T-helper 2 cell treated with Interferon-gamma antibody and Interleukin-4, amounts not matched to agents 100 ng/mL and 5 ng/mL, for 36 hours (primary cell): ENCODE results near the gene MAP3K20. TPM values are rescaled to one million over a fixed set of nuclear protein-coding genes. Genes with fewer than 3 reads are reported as not detected.
"Not testable (repeated sequence)": the region's sequence is repeated elsewhere in the genome, so short reads cannot be mapped to it uniquely, and the experiment has no call there.

Experiments
- intact Hi-C: fragments of 100-400 bp; cut with micrococcal nuclease; formaldehyde crosslinking; loops from one replicate; pipeline ENCODE4 v1.15.1; 2023
- total RNA-seq: library from RNA; stranded (reverse); gene quantifications from 2 replicates; pipeline ENCODE4 v1.2.3, GENCODE V29; 2022

The MAP3K20 gene
- total RNA-seq, 1 donor from 2014 or later = 17.1 TPM

GRCh38 chr2:173119069-173119807 is 43.6 kb downstream of the MAP3K20 start:
- intact Hi-C loops = no loop called here

- intact Hi-C loops = no loop called here
Observed at GRCh38 chr2:173119944-173120343, 44.3 kb downstream of the MAP3K20 start.

DNA sequence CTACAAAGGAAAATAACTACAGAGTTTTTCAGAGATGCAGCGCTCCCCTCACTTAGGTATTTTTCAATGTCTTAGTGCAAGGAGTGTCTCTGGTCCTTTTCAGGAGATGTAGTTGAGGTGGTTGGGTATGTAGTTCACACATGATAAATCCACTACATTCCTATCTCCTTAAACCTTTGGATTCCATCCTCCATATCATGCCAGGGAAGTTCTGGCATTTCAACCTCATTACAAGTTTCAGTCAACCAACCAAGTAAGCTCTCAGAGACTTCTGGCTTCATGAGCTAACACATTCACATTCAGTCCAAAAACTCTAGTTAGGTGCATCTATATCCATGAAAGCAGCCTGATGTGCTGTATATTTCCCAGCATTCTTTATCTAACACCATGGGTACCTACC is 47.3 kb downstream of the MAP3K20 start:
- intact Hi-C loops = no loop called here

- intact Hi-C loops = no loop called here
Observed at GRCh38 chr2:173124441-173124840, 48.8 kb downstream of the MAP3K20 start.

GRCh38 chr2:173126819-173127218 is 51.2 kb downstream of the MAP3K20 start:
- intact Hi-C loops = no loop called here

DNA sequence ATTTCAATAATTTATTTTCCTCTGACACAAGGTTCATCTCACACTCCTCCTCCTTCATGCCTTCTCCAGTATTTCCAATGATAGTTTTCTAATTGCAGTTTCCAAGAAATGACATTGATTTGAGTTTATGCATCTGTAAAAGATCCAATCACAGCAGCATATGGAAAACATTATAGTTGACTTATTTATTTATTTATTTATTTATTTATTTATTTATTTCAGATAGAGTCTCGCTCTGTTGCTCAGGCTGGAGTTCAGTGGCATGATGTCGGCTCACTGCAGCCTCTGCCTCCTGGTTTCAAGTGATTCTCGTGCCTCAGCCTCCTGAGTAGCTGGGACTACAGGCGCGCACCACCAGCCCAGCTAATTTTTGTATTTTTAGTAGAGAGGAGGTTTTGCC is 52.5 kb downstream of the MAP3K20 start:
- intact Hi-C loops = not testable (repeated sequence)

- intact Hi-C loops = loop anchor here (5.0 kb wide), 1 partner anchor 53 kb away; the partner anchor contains the start of gene MAP3K20
Observed at GRCh38 chr2:173130496-173131465, 55.1 kb downstream of the MAP3K20 start.

DNA sequence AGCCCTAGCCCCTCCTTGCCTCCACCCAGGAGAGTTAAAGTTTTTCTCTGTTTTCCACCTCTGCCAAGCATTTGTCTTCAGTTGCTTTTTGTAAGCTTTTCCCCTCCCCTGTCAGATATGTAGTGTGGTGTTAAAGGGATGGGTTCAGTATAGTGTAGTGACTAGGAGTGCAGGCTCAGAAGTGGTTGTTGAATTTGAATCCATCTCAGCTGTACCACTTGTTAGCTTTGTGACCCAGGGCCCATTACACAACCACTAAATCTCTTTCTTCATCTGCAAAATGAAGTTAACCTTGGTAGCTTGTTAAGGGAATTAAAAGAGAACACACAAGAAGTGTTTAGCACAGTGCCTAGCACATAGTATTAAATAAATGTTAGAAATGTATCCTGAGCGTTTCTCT is 56.9 kb downstream of the MAP3K20 start:
- intact Hi-C loops = loop anchor here (2.0 to 5.0 kb wide), 2 partner anchors 16 to 55 kb away; partner anchors contain the start of gene MAP3K20

- intact Hi-C loops = loop anchor here (5.0 kb wide), 1 partner anchor 57 kb away; the partner anchor contains the start of gene MAP3K20
Observed at GRCh38 chr2:173134703-173135102, 59.1 kb downstream of the MAP3K20 start.

DNA sequence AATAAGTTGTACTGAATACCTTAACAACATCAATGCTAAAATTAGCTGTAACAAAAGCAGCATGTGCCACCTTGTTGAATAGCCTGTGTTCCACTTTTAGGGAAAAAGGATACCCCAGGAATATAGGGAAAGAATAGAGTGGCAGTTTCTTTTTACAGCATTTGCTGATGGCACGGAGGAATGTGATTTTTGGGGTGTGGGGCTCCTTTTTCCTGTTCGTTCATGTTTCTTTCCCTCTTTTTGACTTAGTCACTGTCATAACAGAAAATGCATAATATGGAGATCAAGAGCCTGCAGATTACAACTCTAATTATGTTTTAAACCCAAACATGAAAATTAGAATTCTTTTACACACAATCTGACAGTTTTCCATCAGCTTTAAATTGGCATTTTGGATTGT is 60.4 kb downstream of the MAP3K20 start:
- intact Hi-C loops = no loop called here

- intact Hi-C loops = no loop called here
Observed at GRCh38 chr2:173136599-173136998, 61.0 kb downstream of the MAP3K20 start.

DNA sequence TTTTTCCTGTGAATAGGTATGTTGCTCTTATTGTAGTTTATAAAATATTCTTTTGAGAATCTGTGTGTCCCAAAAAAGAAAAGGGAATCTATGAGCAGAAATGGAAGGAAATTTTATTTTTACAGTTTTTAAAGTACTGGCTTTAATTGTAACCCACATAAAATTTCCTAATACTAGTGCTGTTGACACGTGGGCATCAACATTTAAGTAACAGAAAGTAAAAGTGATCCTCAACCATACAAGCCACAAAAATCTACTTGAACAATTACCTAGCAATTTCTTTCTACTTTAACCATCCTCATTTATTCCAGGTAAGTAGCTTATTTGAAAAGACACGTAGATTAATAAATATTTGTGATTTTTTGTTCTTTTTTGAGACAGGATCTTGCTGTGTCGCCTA is 62.0 kb downstream of the MAP3K20 start:
- intact Hi-C loops = no loop called here

- intact Hi-C loops = no loop called here
Observed at GRCh38 chr2:173138962-173139361, 63.3 kb downstream of the MAP3K20 start.

GRCh38 chr2:173141666-173142065 is 66.0 kb downstream of the MAP3K20 start:
- intact Hi-C loops = no loop called here

DNA sequence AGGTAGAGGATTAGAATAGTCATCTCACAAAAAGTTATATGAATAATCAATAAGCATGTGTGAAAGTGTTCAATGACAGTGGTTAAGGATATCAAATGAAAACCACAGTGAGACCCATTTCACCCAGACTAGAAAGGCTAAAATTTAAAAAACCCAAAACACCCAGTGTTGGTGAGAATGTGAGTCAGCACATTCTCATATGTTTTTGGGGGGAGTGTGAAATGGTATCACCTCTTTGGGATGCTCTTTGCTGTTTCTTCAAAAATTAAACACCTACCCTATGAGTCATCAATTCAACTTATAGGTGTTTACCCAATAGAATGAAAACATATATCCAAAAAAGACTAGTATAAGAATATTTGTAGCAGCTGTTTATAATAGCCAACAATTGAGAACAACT is 69.8 kb downstream of the MAP3K20 start:
- intact Hi-C loops = no loop called here

- intact Hi-C loops = no loop called here
Observed at GRCh38 chr2:173146590-173146989, 70.9 kb downstream of the MAP3K20 start.

DNA sequence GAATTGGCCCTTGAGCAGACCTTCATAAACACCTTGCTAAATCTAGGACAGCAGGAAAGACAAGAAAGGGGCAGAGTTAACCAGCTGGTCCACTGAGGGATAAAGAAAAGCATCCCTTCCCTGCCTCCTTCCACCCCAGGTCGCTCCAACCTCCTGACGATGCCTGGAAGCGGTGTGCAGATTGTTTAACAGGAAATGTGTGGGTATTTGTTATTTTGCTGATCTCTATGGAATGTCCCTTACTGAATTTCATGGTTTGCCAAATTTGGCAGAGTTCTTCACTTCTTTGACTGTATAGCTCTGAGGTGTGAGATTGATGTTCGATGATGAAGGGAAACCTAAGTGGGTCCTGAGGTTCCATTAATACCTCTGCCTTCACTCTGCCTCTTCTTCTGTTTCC is 72.9 kb downstream of the MAP3K20 start:
- intact Hi-C loops = loop anchor here (2.0 kb wide), 1 partner anchor 16 kb away; no protein-coding TSS in a partner anchor

GRCh38 chr2:173149491-173149890 is 73.8 kb downstream of the MAP3K20 start:
- intact Hi-C loops = loop anchor here (2.0 kb wide), 1 partner anchor 17 kb away; no protein-coding TSS in a partner anchor

- intact Hi-C loops = no loop called here
Observed at GRCh38 chr2:173150087-173150486, 74.4 kb downstream of the MAP3K20 start.

DNA sequence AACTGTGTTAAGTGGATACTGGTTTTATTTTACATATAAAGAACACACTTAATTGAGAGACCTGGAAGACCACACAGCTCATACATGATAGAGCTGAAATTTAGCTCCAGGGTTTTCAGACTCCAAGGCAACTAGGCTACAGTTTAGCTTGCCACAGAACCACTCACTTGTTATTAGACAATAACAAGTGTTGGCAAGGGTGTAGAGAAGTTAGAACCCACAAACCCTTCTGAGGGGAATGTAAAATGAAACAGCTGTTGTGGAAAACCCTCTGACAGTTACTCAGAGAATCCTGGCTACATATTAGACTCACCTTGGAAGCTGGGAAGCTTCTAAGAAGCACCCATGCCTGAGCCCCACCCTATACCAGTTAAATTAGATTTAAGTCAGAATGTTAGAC is 75.3 kb downstream of the MAP3K20 start:
- intact Hi-C loops = no loop called here

DNA sequence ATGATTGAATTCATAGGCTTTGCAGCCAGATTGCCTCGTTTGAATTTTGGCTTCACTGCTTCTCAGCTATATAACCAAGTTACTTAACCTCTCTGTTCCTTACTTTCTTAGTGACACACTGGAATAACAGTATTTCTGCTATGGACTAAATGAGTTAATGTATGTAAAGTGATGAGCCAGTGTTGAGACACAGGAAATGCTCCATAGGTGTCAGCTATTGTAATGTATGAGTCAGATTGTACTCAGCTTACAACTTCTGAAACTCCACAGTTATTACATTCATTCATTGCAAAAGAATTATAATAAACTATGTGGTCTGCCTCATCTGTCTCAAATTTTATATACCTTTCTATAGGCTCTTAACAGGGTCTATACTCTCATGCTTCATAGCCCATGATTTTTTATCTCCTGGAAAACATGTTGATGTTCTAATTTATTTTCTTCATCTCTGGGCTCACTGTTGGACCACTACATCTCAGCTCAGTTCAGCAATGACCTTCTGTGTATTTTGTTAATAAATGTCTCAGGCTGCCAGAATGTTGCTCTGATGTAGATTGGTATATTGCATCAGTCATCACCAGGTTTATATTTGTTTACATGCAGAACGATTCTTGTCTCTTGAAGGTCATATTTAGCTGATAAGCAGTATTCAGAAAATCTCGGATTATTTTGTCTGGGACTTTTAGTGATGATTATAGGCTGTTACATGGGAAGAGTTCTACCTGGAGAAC is 76.2 kb downstream of the MAP3K20 start:
- intact Hi-C loops = no loop called here
